NK-92 (cell line): ENCODE data around the gene ZNF480.
A peak's percentile ranks its signal among the peaks of the same experiment; 100 is the strongest.
"Not testable (repeated sequence)": the region's sequence is repeated elsewhere in the genome, so short reads cannot be mapped to it uniquely, and the experiment has no call there.

Experiments used
- DNase-seq: peaks from one replicate; lab custom pipeline; 2025; ENCODE audit not compliant: unreplicated experiment; lab: John Stamatoyannopoulos, UW

The ZNF480 gene

DNA sequence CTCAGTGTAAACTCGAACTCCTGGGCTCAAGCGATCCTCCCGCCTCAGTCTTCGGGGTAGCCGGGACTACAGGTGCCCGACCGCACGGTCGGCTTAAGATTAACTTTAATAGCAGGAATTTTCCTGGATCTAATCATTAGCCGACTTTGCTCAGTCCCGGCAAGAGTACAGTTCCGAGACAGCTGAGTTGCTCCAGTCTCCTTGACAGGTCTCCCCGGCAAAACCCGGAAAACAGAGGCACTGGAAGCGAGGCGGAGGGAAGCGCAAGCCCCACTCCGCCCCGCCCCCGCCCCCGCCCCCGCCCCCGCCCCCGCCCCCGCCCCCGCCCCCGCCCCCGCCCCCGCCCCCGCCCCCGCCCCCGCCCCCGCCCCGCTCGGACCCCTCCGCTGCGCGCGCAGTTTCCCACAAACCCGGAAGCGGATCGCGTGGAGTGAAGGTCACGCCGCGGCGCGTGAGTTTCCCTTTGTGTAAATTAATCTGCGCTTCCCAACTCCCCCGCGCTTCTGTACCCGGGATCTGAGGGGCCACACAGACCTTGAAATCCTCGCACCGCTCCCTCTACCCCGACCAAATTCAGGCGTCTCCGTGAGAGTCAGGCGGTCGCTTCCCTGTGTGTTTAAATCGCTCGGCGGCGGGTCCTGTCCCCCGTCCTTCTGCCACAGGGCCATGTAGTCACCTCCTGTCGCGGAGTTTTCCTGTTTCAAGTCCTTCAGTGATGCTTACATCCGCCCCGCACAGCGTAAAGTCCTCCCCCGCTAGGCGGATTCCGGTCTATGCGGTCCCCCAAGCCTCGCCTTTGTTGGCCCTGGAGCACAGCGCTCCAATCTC lies at the start of gene ZNF480:
ZNF480 (plus strand) TSS at position 397 of the 828 bp plus-strand sequence. CDS start 3,244 bp downstream, outside the sequence.
- DNase-seq, result no peak

- no peak for DNase-seq
Measured at GRCh38 chr19:52248241-52248640, 48.7 kb upstream of the ZNF480 start.

DNA sequence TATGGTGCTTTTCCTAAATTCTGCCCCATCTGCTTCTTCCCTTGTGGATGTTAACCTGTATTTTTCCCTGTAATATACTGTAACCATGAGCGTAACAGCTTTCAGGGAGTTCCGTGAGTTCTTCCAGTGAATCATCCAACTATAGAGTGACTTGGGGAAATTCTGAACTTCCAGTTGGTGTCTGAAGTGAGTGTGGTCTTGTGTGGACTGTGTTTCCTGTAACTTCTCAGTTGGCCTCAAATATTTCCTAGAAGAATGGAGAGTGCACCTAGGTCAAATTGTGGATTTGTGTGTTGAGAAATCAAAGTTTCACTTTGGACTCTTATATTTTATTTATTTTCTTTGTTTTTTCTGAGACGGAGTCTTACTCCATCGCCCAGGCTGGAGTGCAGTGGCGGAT lies 38.5 kb upstream of the ZNF480 start:
- DNase-seq, result no peak

- DNase-seq, result not testable (repeated sequence)
Measured at GRCh38 chr19:52265556-52265955, 31.4 kb upstream of the ZNF480 start.

DNA sequence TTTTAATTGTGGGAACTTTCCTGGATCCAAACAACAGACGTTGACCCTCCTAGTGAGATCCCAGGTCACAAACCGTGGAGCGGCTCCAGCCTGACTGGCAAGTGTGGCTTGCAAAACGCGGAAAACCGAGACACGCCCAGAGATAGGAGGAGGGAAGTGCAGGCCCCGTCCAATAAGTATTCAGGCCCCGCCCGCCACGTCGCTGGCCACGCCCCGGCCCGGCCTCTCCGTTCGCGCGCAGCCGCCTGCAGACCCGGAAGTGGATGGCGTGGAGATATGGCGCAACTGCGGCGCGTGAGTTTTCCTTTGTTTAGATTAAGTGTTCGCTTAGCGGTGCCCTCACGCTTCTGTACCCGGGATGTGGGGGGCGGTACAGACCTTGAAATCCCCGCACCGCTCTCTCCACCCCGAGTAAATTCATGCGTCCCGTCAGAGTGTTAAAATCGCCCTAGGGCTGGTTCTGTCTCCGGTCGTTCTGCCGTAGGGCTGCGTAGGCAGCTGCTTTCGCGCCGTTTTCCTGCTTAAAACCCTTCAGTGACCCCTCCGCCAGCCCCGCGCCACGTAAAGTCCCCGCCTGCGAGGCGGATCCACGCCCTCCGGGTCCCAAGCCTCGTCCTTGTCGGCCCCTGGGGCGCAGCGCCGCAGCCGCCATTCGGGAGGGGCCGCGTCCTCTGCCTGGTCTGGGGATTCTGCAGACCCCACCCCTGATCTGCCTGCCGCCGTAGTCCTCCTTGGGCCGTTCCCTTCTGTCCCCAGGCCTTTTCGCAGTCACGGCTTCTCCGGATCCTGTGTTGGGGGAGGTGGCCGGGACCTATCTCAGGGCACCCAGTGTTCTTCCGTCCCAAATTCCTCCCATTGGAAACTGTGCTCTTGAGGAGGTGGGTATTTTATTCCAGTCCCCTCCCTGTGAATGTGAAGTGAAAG lies 27.4 kb upstream of the ZNF480 start, which contains the start of gene ZNF766:
ZNF766 (plus strand) TSS at position 250 of the 924 bp plus-strand sequence; CDS start at position 277, 27 bp downstream.
- peak; percentile 69 for DNase-seq

DNA sequence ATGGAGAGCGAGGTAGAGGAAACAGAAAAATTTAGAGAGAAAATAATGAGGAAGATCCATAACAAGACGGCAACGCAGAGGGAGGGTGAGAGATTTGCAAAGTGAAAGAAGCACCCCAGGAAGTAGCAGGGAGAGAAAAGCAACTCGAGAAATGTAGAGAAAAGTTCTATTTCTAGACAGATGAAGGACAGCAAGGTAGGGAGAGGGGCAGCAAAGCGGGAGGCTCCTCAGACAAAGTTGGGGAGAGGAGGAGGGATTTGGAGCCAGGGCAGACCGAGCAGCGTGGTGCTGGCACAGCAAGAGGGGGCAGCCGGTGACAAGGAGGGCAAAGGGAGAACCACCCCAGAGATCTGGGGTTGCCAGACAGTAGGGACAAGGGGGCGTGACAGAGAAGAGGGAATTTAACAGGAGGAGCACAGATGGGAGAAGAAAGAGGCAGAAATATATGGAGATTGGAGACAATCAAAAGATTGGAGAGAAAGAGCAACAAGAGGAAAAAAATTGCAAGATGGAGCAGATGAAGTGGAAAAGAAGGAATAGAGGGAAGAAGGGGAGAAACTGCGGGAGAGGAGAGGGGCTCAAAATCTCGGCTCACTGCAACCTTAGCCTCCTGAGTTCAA lies 26.6 kb upstream of the ZNF480 start:
- no peak for DNase-seq

GRCh38 chr19:52273301-52273700 lies 23.7 kb upstream of the ZNF480 start:
- DNase-seq, result no peak

- DNase-seq, result no peak
Measured at GRCh38 chr19:52274191-52274590, 22.8 kb upstream of the ZNF480 start.

DNA sequence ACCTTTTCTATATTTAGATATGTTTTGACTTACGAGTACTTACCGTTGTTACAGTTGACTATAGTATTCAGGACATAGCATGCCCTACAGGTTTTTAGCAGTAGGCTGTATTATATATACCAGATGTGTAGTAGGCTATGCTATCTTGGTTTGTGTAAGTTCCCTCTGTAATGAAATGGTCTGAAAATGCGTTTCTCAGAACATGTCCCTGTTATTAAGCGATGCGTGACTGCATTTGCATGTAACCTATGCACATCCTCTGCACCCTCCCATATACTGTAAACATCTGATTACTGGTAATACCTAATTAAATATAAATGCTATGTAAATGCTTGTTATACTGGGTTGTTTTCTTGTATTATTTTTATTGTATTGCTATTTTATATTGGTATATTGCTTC lies 21.0 kb upstream of the ZNF480 start:
- DNase-seq, result no peak

DNA sequence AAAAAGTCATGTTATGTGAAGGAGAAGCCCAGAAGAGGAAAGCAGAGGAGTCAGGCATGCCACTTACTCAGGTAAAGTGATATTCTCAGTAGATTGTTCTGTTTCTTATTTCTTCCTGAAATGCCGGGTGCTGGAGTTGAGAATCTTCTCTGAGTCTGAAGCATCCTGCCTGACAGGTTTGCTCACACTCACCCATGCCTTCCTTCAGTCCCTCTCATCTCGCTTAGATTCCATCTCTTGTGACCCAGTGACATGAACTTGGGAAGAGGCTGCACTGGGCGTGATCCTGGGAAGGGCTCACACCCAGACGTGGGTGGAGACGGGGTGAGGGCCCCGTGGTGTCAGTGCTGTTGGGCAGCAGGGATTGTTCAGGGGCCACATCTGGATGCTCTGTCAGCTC lies 19.5 kb upstream of the ZNF480 start:
- DNase-seq, result no peak

DNA sequence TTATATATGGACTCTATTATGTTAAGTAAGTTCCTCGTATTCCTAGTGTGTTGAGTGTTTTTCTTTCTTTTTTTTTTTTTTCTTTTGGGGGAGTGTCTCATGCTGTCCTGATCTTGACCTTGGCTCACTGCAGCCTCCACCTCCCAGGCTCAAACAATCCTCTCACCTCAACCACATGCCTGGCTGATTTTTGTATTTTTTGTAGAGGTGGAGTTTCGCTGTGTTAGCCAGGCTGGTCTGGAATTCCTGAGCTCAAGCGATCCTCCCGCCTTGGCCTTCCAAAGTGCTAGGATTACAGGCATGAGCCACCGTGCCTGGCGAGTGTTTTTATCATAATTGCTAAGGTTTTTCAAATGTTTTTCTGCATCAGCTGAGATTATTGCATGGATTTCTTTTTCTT lies 10.7 kb upstream of the ZNF480 start:
- DNase-seq, result no peak

GRCh38 chr19:52291781-52292180 lies 5.2 kb upstream of the ZNF480 start:
- no peak for DNase-seq

DNA sequence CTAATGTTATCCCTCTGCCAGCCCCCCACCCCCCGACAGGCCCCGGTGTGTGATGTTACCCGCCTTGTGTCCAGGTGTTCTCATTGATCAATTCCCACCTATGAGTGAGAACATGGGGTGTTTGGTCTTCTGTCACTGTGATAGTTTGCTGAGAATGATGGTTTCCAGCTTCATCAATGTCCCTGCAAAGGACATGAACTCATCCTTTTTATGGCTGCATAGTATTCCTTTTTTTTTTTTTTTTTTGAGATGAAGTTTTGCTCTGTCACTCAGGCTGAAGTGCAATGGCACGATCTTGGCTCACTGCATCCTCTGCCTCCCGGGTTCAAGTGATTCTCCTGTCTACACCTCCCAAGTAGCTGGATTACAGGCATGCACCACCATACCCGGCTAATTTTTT lies 4.0 kb upstream of the ZNF480 start:
- not testable (repeated sequence) for DNase-seq

- no peak for DNase-seq
Measured at GRCh38 chr19:52296400-52296772, 583 bp upstream of the ZNF480 start.

DNA sequence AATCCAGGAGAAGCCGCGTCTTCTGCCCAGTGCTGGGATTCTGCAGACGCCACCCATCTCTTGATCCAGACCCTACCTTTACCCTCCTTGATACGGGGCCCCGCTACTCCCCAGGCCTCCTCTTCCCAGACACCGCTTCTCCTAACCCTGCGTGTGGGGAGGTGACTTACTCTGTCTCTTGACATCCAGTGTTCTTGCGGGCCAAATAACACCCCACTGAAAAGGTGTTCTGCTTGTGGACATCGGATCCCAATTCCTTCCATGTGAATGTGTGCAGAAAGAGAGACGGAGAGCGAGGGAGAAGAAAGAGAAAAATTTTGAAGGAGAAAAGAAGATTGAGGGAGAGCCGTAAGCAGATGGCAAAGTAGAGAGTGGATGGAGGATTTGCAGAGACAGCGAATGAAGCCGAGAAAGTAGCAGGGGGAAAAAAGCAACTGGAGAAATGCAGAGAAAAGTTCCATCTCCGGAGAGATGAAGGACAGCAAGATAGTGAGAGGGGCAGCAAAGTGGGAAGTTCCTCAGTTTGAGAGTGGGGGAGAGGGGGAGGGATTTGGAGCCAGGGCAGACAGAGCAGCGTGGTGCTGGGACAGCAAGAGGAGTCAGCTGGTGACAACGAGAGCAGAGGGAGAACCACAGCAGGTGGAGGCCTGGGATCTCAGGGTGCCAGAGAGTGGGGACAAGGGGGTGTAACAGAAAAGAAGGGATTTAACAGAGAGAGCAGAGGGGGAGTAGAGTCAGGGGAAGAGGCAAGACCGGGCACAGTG lies 814 bp downstream of the ZNF480 start:
- no peak for DNase-seq

GRCh38 chr19:52307275-52307674 lies 10.3 kb downstream of the ZNF480 start:
- DNase-seq, result no peak

GRCh38 chr19:52322429-52322828 lies 25.5 kb downstream of the ZNF480 start:
- no peak for DNase-seq

DNA sequence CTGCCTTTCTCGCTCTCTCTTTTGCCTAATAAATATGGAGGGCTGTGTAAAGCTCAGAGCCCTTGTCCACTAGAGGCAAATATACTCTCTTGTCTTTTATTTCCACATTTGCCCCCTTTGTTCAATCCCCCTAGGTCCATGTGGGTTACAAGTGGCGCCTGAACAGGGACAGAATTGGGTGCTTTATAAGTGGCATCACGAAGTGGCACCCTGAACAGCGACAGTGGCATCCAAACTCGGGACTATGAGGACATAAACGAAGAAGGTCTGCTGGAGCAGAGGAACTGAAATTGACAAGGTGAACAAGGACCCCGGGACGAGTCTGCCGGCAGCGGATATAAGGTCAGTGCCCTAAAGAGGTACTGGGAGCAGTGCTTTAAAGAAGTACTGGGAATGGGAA lies 34.8 kb downstream of the ZNF480 start:
- no peak for DNase-seq

DNA sequence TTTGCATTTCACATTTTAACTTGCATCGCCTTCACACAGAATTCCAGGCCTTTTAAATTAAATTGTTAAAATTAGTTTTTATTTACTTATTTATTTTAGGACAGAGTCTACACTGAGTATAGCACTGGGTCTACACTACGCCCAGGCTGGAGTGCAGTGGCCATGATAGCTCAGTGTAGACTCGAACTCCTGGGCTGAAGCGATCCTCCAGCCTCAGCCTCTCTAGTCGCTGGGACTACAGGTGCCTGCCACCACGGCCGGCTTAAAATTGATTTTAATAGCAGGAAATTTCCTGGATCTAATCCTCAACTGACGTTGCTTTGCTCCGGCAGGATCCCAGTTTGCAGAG lies 38.8 kb downstream of the ZNF480 start:
- no peak for DNase-seq

- no peak for DNase-seq
Measured at GRCh38 chr19:52336117-52336790, 39.3 kb downstream of the ZNF480 start, which contains the start of gene ZNF610. Gene ZNF610, plus strand, starts transcription at chr19:52336243. Its CDS starts 12,930 bp downstream, at chr19:52349173.
